Measurements from ENCODE around the gene LGALS3BP.
"Not testable (repeated sequence)": the region's sequence is repeated elsewhere in the genome, so short reads cannot be mapped to it uniquely, and the experiment has no call there.

LGALS3BP gene

GRCh38 chr17:78963378-78963777, 16.3 kb downstream of the LGALS3BP start:
- no peak for DNase-seq (ENCODE audit: low read depth, low spot score)

GRCh38 chr17:78962984-78963348, 16.8 kb downstream of the LGALS3BP start:
- not testable (repeated sequence) for DNase-seq (ENCODE audit: low read depth, low spot score)

GRCh38 chr17:78962345-78962983, 17.3 kb downstream of the LGALS3BP start:
- no peak for DNase-seq (ENCODE audit: low read depth, low spot score)

- DNase-seq (ENCODE audit: low read depth, low spot score) = no peak
Observed at GRCh38 chr17:78961571-78961970, 18.2 kb downstream of the LGALS3BP start.

GRCh38 chr17:78960928-78961327, 18.8 kb downstream of the LGALS3BP start:
- no peak for DNase-seq (ENCODE audit: low read depth, low spot score)

- no peak for DNase-seq (ENCODE audit: low read depth, low spot score)
Observed at GRCh38 chr17:78959803-78960202, 19.9 kb downstream of the LGALS3BP start.

- DNase-seq (ENCODE audit: low read depth, low spot score) = no peak
Observed at GRCh38 chr17:78958641-78959127, 21.0 kb downstream of the LGALS3BP start.

- DNase-seq (ENCODE audit: low read depth, low spot score) = no peak
Observed at GRCh38 chr17:78957128-78957527, 22.6 kb downstream of the LGALS3BP start.

- DNase-seq (ENCODE audit: low read depth, low spot score) = no peak
Observed at GRCh38 chr17:78956254-78956653, 23.5 kb downstream of the LGALS3BP start.

- no peak for DNase-seq (ENCODE audit: low read depth, low spot score)
Observed at GRCh38 chr17:78954684-78955083, 25.0 kb downstream of the LGALS3BP start.

- DNase-seq (ENCODE audit: low read depth, low spot score) = no peak
Observed at GRCh38 chr17:78953356-78954350, 26.1 kb downstream of the LGALS3BP start.

GRCh38 chr17:78952706-78953105, 27.0 kb downstream of the LGALS3BP start:
- no peak for DNase-seq (ENCODE audit: low read depth, low spot score)

- no peak for DNase-seq (ENCODE audit: low read depth, low spot score)
Observed at GRCh38 chr17:78951967-78952551, 27.7 kb downstream of the LGALS3BP start.

- no peak for DNase-seq (ENCODE audit: low read depth, low spot score)
Observed at GRCh38 chr17:78950870-78951269, 28.9 kb downstream of the LGALS3BP start.

- no peak for DNase-seq (ENCODE audit: low read depth, low spot score)
Observed at GRCh38 chr17:78947235-78948149, 32.2 kb downstream of the LGALS3BP start.

- no peak for DNase-seq (ENCODE audit: low read depth, low spot score)
Observed at GRCh38 chr17:78946631-78947030, 33.1 kb downstream of the LGALS3BP start.

GRCh38 chr17:78946131-78946530, 33.6 kb downstream of the LGALS3BP start:
- no peak for DNase-seq (ENCODE audit: low read depth, low spot score)

- DNase-seq (ENCODE audit: low read depth, low spot score) = not testable (repeated sequence)
Observed at GRCh38 chr17:78945455-78945854, 34.3 kb downstream of the LGALS3BP start.

- no peak for DNase-seq (ENCODE audit: low read depth, low spot score)
Observed at GRCh38 chr17:78944956-78945355, 34.8 kb downstream of the LGALS3BP start.

GRCh38 chr17:78944026-78944425, 35.7 kb downstream of the LGALS3BP start:
- DNase-seq (ENCODE audit: low read depth, low spot score) = no peak

GRCh38 chr17:78940708-78941107, 39.0 kb downstream of the LGALS3BP start:
- no peak for DNase-seq (ENCODE audit: low read depth, low spot score)
